ENCODE results near the gene MYO5A. TPM values are rescaled to one million over a fixed set of nuclear protein-coding genes. Genes with fewer than 3 reads are reported as not detected.
"Not testable (repeated sequence)": the region's sequence is repeated elsewhere in the genome, so short reads cannot be mapped to it uniquely, and the experiment has no call there.

The MYO5A gene
- polyA plus RNA-seq, 4 donors = 0.45 to 3.0 (median 1.6) TPM

DNA sequence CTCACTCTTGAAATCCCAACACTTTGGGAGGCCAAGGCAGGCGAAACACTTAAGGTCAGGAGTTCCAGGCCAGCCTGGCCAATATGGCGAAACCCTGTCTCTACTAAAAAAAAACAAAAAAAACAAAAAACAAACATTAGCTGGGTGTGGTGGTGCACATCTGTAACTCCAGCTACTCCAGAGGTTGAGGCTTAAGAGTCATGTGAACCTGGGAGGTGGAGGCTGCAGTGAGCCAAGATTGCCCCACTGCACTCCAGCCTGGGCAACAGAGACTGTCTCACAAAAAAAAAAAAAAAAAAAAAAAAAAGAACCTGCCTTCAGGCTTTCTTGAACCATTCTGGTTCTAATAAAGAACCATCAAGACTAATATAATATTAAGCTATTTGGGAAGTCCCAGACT is 23.6 kb upstream of the MYO5A start:
- Histone ChIP-seq H3K4me1 (ENCODE audit: control insufficient read depth in 3 of 3, insufficient read depth in 2 of 3, low read depth in 1 of 3, low read length in 2 of 3) (no peaks in the 10 kb centered on the region), H3K4me3 (ENCODE audit: low read depth in 1 of 3, low read length in 3 of 3) (no peak overlapping the region), H3K27me3 (ENCODE audit: control insufficient read depth in 3 of 3, insufficient read depth in 3 of 3, low read length in 3 of 3) (no peaks in the 10 kb centered on the region), H3K36me3 (ENCODE audit: control insufficient read depth in 3 of 3, insufficient read depth in 2 of 3, low read depth in 1 of 3, low read length in 3 of 3) (peaks cover 0 to 10% (median 10%) of the 10 kb centered on the region in 3 donors), H3K27ac (ENCODE audit: low read depth in 1 of 3, low read length in 2 of 3) (no peak overlapping the region), H3K9me3 (ENCODE audit: control insufficient read depth in 2 of 2, insufficient read depth in 1 of 2, low read depth in 1 of 2, low read length in 1 of 2) (no peaks in the 10 kb centered on the region)
- FAIRE-seq = no peak
- DNase-seq = no peak
- WGBS, 3 donors = 71 to 96% (median 94%) methylated on average over 2 of the region's 2 CpGs

- H3K36me3 ChIP-seq (ENCODE audit: control insufficient read depth in 3 of 3, insufficient read depth in 2 of 3, low read depth in 1 of 3, low read length in 3 of 3) = peaks cover 0 to 10% (median 10%) of the 10 kb centered on the region in 3 donors
- no peak overlapping the region for H3K27ac ChIP-seq (ENCODE audit: low read depth in 1 of 3, low read length in 2 of 3)
- H3K27me3 ChIP-seq (ENCODE audit: control insufficient read depth in 3 of 3, insufficient read depth in 3 of 3, low read length in 3 of 3) = no peaks in the 10 kb centered on the region
- no peaks in the 10 kb centered on the region for H3K4me1 ChIP-seq (ENCODE audit: control insufficient read depth in 3 of 3, insufficient read depth in 2 of 3, low read depth in 1 of 3, low read length in 2 of 3)
- FAIRE-seq (no peak), DNase-seq (no peak)
- no peak overlapping the region for H3K4me3 ChIP-seq (ENCODE audit: low read depth in 1 of 3, low read length in 3 of 3)
- no peaks in the 10 kb centered on the region for H3K9me3 ChIP-seq (ENCODE audit: control insufficient read depth in 2 of 2, insufficient read depth in 1 of 2, low read depth in 1 of 2, low read length in 1 of 2)
- 88 to 96% (median 96%) methylated on average over 6 of the region's 6 CpGs for WGBS, 3 donors
These were observed 23.1 kb upstream of the MYO5A start for GRCh38 chr15:52551762-52552161.

DNA sequence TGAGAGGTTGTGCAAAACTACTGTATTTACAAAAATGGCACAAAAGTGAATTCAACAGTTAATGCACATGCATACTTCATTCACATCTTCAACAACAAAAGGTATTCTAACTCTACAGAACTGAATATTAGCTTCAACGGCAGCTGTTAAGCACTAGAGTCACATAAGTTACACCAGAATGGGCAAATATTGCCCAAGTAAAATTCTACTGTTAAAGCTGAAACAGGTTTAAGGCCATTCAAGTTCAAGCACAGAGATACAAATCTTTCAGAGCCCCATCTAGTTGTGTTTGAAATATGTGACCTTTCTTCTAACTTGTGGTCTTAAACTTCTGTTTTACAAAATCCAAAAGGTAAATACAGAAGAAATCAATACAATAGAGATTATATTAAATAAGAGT is 22.5 kb upstream of the MYO5A start:
- not testable (repeated sequence) for DNase-seq

GRCh38 chr15:52546031-52546751 is 17.5 kb upstream of the MYO5A start:
- Histone ChIP-seq H3K4me1 (ENCODE audit: control insufficient read depth in 3 of 3, insufficient read depth in 2 of 3, low read depth in 1 of 3, low read length in 2 of 3) (no peaks in the 10 kb centered on the region), H3K9me3 (ENCODE audit: control insufficient read depth in 2 of 2, insufficient read depth in 1 of 2, low read depth in 1 of 2, low read length in 1 of 2) (peaks cover 0 to 17% of the 10 kb centered on the region in 2 donors), H3K36me3 (ENCODE audit: control insufficient read depth in 3 of 3, insufficient read depth in 2 of 3, low read depth in 1 of 3, low read length in 3 of 3) (peaks cover 3 to 11% (median 5%) of the 10 kb centered on the region in 3 donors), H3K27ac (ENCODE audit: low read depth in 1 of 3, low read length in 2 of 3) (no peak overlapping the region), H3K27me3 (ENCODE audit: control insufficient read depth in 3 of 3, insufficient read depth in 3 of 3, low read length in 3 of 3) (no peaks in the 10 kb centered on the region), H3K4me3 (ENCODE audit: low read depth in 1 of 3, low read length in 3 of 3) (no peak overlapping the region)
- DNase-seq = no peak
- 91 to 96% (median 93%) methylated on average over 5 of the region's 5 CpGs for WGBS, 3 donors
- FAIRE-seq = no peak

More for the DNA sequence above, 22.5 kb upstream of the MYO5A start:
- H3K36me3 ChIP-seq (ENCODE audit: control insufficient read depth in 3 of 3, insufficient read depth in 2 of 3, low read depth in 1 of 3, low read length in 3 of 3) = peaks cover 0 to 15% (median 13%) of the 10 kb centered on the region in 3 donors
- H3K4me1 ChIP-seq (ENCODE audit: control insufficient read depth in 3 of 3, insufficient read depth in 2 of 3, low read depth in 1 of 3, low read length in 2 of 3); H3K27ac ChIP-seq (ENCODE audit: low read depth in 1 of 3, low read length in 2 of 3); H3K4me3 ChIP-seq (ENCODE audit: low read depth in 1 of 3, low read length in 3 of 3); FAIRE-seq; H3K27me3 ChIP-seq (ENCODE audit: control insufficient read depth in 3 of 3, insufficient read depth in 3 of 3, low read length in 3 of 3); H3K9me3 ChIP-seq (ENCODE audit: control insufficient read depth in 2 of 2, insufficient read depth in 1 of 2, low read depth in 1 of 2, low read length in 1 of 2): not testable (repeated sequence)
- 86 to 94% (median 92%) methylated on average over 1 of the region's 1 CpG for WGBS, 3 donors

DNA sequence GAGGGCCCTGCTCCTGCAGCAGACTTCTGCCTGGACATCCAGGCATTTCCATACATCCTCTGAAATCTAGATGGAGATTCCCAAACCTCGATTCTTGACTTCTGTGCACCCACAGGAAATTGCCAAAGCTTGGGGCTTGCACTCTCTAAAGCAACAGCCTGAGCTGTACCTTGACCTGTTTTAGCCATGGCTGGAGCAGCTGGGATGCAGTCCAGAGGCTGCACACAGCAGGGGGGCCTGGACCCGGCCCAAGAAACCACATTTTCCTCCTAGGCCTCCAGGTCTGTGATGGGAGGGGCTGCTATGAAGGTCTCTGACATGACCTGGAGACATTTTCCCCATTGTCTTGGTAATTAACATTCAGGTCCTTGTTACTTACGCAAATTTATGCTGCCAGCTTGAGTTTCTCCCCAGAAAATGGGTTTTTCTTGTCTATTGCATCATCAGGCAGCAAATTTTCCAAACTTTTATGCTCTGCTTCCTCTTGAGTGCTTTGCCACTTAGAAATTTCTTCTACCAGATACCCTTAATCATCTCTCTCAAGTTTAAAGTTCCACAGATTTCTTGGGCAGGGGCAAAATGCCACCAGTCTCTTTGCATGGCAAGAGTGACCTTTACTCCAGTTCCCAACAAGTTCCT is 11.8 kb upstream of the MYO5A start:
- H3K36me3 ChIP-seq (ENCODE audit: control insufficient read depth in 3 of 3, insufficient read depth in 2 of 3, low read depth in 1 of 3, low read length in 3 of 3) = no peaks in the 10 kb centered on the region
- H3K27ac ChIP-seq (ENCODE audit: low read depth in 1 of 3, low read length in 2 of 3) = no peak overlapping the region
- 59 to 82% (median 73%) methylated on average over 3 of the region's 3 CpGs for WGBS, 3 donors
- no peaks in the 10 kb centered on the region for H3K4me1 ChIP-seq (ENCODE audit: control insufficient read depth in 3 of 3, insufficient read depth in 2 of 3, low read depth in 1 of 3, low read length in 2 of 3)
- H3K4me3 ChIP-seq (ENCODE audit: low read depth in 1 of 3, low read length in 3 of 3) = no peak overlapping the region
- DNase-seq (no peak), FAIRE-seq (no peak)
- H3K27me3 ChIP-seq (ENCODE audit: control insufficient read depth in 3 of 3, insufficient read depth in 3 of 3, low read length in 3 of 3) = peaks cover 0 to 2% (median 0%) of the 10 kb centered on the region in 3 donors
- H3K9me3 ChIP-seq (ENCODE audit: control insufficient read depth in 2 of 2, insufficient read depth in 1 of 2, low read depth in 1 of 2, low read length in 1 of 2) = peaks cover 0 to 16% of the 10 kb centered on the region in 2 donors

DNA sequence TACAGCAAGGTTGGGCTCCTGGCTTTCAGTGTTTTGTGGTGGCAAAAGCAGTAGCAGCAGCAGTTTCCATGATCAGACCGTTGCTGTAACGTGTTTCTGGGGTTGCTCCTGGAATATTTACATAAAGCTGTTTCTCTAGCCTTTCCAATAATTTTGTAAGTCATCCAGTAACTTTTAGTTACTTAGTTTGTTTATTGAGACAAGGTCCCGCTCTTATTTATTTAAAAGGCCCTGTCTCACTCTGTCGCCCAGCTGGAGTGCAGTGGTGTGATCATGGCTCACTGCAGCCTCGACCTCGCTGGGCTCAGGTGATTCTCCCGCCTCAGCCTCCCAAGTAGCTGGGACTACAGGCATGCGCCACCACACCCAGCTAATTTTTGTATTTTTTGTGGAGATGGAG is 8.8 kb upstream of the MYO5A start:
- H3K27ac ChIP-seq (ENCODE audit: low read depth in 1 of 3, low read length in 2 of 3) = no peak overlapping the region

DNA sequence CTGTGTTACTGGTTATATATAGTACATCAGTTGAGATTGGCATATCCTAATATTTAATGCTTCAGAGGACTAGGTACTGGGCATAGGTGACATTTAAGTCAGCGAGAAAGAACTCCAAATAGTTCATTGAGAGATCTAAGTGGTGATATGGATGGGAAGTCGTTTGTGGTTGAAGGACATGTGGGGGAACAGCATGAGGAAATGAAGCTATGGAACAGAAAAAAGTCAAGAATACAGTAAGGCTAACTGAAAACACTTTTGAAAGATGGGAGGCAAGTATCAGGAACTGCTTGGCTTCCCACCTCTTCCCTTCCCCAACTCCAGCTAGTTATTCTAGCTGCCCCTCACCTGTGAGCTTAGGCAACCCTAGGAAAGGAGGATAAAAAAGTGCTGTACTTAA is 3.7 kb upstream of the MYO5A start:
- DNase-seq (no peak), FAIRE-seq (no peak)
- no peaks in the 10 kb centered on the region for H3K9me3 ChIP-seq (ENCODE audit: control insufficient read depth in 2 of 2, insufficient read depth in 1 of 2, low read depth in 1 of 2, low read length in 1 of 2)
- no peak overlapping the region for H3K4me3 ChIP-seq (ENCODE audit: low read depth in 1 of 3, low read length in 3 of 3)
- 44 to 51% (median 50%) methylated on average over 2 of the region's 2 CpGs for WGBS, 3 donors
- no peak overlapping the region for H3K27ac ChIP-seq (ENCODE audit: low read depth in 1 of 3, low read length in 2 of 3)
- H3K4me1 ChIP-seq (ENCODE audit: control insufficient read depth in 3 of 3, insufficient read depth in 2 of 3, low read depth in 1 of 3, low read length in 2 of 3) = peaks cover 0 to 9% (median 0%) of the 10 kb centered on the region in 3 donors
- H3K27me3 ChIP-seq (ENCODE audit: control insufficient read depth in 3 of 3, insufficient read depth in 3 of 3, low read length in 3 of 3) = peaks cover 0 to 55% (median 6%) of the 10 kb centered on the region in 3 donors
- H3K36me3 ChIP-seq (ENCODE audit: control insufficient read depth in 3 of 3, insufficient read depth in 2 of 3, low read depth in 1 of 3, low read length in 3 of 3) = no peaks in the 10 kb centered on the region

More for the DNA sequence above, 8.8 kb upstream of the MYO5A start:
- Histone ChIP-seq H3K27me3 (ENCODE audit: control insufficient read depth in 3 of 3, insufficient read depth in 3 of 3, low read length in 3 of 3) (peaks cover 0 to 15% (median 2%) of the 10 kb centered on the region in 3 donors), H3K4me1 (ENCODE audit: control insufficient read depth in 3 of 3, insufficient read depth in 2 of 3, low read depth in 1 of 3, low read length in 2 of 3) (no peaks in the 10 kb centered on the region), H3K36me3 (ENCODE audit: control insufficient read depth in 3 of 3, insufficient read depth in 2 of 3, low read depth in 1 of 3, low read length in 3 of 3) (no peaks in the 10 kb centered on the region), H3K9me3 (ENCODE audit: control insufficient read depth in 2 of 2, insufficient read depth in 1 of 2, low read depth in 1 of 2, low read length in 1 of 2) (peaks cover 0 to 8% of the 10 kb centered on the region in 2 donors), H3K4me3 (ENCODE audit: low read depth in 1 of 3, low read length in 3 of 3) (no peak overlapping the region)
- FAIRE-seq (no peak), DNase-seq (no peak)
- 83 to 89% (median 87%) methylated on average over 8 of the region's 8 CpGs for WGBS, 3 donors

GRCh38 chr15:52529940-52530339 is 1.3 kb upstream of the MYO5A start:
- Histone ChIP-seq H3K27ac (ENCODE audit: low read depth in 1 of 3, low read length in 2 of 3) (no peak overlapping the region), H3K27me3 (ENCODE audit: control insufficient read depth in 3 of 3, insufficient read depth in 3 of 3, low read length in 3 of 3) (peaks cover 0 to 55% (median 6%) of the 10 kb centered on the region in 3 donors), H3K4me3 (ENCODE audit: low read depth in 1 of 3, low read length in 3 of 3) (no peak overlapping the region), H3K4me1 (ENCODE audit: control insufficient read depth in 3 of 3, insufficient read depth in 2 of 3, low read depth in 1 of 3, low read length in 2 of 3) (peaks cover 0 to 9% (median 0%) of the 10 kb centered on the region in 3 donors), H3K9me3 (ENCODE audit: control insufficient read depth in 2 of 2, insufficient read depth in 1 of 2, low read depth in 1 of 2, low read length in 1 of 2) (no peaks in the 10 kb centered on the region), H3K36me3 (ENCODE audit: control insufficient read depth in 3 of 3, insufficient read depth in 2 of 3, low read depth in 1 of 3, low read length in 3 of 3) (no peaks in the 10 kb centered on the region)
- FAIRE-seq (no peak), DNase-seq (no peak)
- 21 to 33% (median 31%) methylated on average over 11 of the region's 11 CpGs for WGBS, 3 donors
